GM18520 (cell line): ENCODE measurements around the gene RAB3IL1.
"Not testable (repeated sequence)": the region's sequence is repeated elsewhere in the genome, so short reads cannot be mapped to it uniquely, and the experiment has no call there.

Experiments
- ATAC-seq: cut with Tn5 transposase; IDR thresholded peaks from one replicate; pipeline ENCODE4 v1.9.1; 2021; ENCODE audit not compliant: unreplicated experiment

Gene RAB3IL1, protein sequence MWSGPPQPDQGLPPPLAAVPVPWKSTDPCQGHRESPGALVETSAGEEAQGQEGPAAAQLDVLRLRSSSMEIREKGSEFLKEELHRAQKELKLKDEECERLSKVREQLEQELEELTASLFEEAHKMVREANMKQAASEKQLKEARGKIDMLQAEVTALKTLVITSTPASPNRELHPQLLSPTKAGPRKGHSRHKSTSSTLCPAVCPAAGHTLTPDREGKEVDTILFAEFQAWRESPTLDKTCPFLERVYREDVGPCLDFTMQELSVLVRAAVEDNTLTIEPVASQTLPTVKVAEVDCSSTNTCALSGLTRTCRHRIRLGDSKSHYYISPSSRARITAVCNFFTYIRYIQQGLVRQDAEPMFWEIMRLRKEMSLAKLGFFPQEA

DNA sequence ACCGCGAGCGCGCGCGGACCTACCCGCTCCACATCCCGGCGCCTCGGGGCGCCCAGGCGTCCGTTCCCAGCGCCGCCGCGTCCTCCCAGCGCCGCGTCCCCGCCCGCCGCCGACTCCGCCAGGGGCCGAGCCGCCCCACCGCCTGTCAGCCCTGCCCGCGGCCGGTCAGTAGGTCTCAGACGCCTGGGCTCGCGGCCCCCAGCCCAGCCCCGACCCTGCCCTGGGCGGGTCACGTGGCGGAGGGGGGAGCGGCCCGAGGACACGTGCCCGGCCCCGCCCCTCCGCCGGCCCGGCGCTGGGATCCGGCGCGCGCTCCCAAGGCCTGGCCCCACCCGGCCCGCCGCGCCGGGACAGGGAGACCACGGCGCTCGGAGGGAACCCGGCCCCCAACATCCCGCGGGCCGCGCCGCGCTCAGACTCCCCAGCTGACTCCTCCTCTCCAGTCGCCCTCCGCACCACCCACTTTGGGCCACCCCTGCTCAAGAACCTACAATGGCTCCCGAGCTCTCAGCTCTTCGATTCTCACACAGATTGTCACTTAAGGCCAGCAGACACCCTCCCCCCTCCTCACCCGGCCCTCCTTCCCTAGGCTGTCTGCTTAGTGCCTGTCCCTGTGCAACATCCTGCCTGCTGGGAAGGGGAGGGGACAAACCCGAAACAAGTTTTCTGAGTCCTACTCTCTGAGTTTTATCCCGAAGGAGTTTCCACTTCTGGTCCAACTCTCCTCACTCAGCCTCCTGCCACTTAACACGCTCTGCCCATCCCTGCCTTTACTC, at the start of gene RAB3IL1:
TSS of gene RAB3IL1 (minus strand) at position 233 of the 776 bp plus-strand sequence. CDS start at position 34, 199 bp downstream.
- no peak for ATAC-seq

DNA sequence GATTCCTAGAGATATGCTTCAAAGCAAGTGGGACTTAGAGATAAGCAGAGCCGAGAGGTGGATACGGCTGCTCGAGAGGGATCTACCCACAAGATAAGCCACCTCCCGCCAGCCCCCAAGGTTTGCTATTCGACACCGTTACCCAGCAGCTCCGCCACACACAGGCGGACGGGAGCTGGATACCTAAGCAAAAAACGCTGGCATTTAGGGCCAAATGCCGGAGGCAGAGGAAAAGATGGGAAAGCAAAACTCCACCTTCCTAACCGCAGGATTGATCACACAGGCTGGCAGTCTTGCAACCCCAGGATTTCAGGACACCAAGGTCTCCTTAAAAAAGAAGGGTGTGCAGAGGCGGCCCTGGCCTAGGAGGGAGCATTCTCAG, 49.4 kb upstream of the RAB3IL1 start:
- no peak for ATAC-seq

DNA sequence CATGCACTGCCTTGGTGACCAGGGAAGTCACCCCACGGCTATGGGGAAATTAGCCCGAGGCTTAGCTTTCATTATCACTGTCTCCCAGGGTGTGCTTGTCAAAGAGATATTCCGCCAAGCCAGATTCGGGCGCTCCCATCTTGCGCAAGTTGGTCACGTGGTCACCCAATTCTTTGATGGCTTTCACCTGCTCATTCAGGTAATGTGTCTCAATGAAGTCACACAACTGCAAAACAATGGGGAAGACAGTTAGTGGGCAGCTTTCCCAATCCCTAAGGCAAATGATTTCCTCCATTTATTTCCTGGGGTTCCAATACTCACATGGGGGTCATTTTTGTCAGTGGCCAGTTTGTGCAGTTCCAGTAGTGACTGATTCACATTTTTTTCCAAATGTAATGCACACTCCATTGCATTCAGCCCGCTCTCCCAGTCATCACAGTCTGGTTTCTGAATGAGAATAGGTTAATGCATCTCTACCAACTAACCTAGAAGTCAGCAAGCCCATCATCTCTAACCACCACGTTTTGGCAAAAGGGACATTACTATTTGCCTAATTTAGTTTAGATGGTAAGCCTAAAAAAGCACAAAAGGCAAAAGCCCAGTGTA, 47.4 kb upstream of the RAB3IL1 start:
- ATAC-seq, result not testable (repeated sequence)

DNA sequence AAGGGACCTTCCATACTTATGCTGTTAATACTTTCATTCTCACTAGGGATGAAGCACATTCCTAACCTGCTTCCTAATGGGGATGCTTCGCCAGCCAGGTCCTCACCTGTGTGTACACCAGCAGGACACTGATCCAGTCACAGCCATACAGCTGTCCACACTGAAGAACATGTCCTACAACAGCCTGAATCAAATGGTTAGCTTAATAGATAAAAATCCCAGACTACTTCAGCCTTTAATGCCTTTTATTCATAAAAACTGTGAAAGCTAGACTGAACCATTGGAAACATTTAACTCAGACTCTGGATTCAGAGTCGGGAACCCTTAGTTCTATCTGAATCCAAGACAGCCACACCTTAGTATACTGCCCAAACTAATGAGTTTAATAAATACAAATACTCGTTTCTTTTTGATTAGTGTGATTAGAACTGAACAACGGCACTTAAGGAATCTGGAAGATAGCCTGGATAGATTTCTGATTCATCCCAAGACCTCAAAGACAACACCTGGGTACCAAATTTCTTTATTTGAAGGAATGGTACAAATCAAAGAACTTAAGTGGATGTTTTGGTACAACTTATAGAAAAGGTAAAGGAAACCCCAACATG, 46.8 kb upstream of the RAB3IL1 start:
- no peak for ATAC-seq

DNA sequence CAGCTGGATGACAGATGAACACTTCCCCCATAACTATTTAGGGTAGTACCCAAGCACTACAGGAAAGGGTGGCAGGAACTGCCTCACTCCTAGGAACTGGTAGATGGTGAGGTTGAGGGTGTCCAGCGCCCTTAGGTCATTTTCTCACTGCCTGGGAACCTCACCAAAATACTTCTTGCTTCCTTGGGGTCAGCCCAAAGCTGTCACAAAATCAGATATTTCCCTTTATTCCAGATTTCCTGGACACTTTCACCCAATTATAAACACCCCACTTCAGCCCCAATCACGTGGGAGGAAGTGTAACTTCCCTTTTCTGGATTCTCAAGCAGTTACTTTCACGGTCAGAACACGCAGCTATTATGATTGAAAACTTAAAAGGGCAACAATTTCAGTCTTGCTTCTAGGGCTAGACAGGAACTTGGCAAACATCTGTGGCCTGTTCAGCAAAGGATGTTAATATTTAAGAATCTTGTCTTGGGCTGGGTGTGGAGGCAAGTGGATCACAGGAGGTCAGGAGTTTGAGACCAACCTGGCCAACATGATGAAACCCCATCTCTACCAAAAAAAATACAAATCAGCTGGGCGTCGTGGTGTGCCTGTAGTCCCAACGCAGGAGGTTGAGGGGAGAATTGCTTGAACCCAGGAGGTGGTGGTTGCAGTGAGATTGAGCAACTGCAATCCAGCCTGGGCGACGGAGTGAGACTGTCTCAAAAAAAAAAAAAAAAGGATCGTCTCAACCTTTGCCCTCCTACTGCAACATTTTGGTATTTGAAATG, 46.1 kb upstream of the RAB3IL1 start:
- no peak for ATAC-seq

DNA sequence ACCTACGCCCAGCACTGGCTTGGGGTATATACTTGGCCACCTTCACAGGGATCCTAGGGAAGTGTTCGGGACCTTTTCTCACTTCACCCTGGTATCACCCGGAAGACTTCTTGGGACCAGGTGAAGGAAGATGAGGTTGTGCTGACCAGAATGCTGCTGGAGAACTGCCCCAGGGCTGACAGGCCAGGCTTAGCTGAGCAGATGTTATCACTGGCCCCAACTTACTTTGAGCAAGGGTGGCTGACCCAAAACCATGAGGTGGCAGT, 45.6 kb upstream of the RAB3IL1 start:
- no peak for ATAC-seq

DNA sequence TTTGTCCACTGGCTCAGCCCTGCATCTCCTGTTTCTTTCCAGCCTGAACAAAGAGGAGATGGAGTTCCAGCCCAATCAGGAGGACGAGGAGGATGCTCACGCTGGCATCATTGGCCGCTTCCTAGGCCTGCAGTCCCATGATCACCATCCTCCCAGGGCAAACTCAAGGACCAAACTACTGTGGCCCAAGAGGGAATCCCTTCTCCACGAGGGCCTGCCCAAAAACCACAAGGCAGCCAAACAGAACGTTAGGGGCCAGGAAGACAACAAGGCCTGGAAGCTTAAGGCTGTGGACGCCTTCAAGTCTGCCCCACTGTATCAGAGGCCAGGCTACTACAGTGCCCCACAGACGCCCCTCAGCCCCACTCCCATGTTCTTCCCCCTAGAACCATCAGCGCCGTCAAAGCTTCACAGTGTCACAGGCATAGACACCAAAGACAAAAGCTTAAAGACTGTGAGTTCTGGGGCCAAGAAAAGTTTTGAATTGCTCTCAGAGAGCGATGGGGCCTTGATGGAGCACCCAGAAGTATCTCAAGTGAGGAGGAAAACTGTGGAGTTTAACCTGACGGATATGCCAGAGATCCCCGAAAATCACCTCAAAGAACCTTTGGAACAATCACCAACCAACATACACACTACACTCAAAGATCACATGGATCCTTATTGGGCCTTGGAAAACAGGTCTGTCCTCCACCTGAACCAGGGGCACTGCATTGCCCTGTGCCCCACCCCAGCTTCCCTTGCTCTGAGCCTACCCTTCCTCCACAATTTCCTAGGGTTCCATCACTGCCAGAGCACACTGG, 45.0 kb upstream of the RAB3IL1 start:
- ATAC-seq, result no peak

DNA sequence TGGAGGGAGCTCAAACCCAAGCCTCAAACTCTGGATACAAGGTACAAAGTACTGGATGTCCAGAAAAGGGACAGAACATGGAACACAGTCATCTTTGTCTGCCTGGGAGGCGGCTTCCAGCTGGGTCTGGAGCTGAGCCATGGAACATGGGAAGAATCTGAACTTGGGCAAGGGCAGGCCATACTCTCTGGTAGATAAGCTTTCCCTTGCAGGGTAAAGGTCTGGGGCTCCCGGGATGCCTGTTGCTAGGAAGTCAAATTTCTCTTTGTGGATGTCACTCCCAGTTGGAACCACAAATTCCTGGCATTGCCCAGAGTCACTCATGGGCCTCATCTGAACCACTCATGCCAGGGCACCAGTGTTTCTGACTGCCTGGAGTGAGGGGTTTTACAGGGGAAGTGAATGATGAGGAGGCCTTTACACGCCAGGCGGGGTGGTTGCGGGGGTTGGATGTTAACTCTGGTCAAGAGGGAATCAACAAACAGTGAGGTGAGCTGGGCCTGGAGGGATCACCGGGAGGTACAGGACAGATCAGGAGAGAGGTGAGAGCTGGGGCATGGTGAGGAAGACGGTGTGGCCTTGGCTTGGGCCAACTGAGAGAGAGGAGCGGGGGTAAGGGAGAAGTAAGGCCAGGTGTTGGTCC, 44.3 kb upstream of the RAB3IL1 start:
- no peak for ATAC-seq

DNA sequence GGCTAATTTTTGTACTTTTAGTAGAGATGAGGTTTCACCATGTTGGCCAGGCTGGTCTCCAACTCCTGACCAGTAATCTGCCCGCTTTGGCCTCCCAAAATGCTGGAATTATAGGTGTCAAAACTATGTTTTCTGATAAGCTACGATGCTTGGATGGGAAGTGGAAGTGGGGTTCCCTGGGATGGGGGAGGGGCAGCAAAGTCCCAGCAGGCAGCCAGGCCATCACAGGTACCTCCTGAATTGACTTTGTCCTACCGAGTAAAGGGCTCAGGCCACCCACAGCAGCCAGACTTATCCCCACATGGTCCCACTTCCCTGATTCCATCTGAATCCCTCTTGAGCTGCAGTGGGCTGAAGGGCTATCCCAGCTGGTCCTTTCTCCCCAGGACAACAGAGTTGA, 43.2 kb upstream of the RAB3IL1 start:
- no peak for ATAC-seq

DNA sequence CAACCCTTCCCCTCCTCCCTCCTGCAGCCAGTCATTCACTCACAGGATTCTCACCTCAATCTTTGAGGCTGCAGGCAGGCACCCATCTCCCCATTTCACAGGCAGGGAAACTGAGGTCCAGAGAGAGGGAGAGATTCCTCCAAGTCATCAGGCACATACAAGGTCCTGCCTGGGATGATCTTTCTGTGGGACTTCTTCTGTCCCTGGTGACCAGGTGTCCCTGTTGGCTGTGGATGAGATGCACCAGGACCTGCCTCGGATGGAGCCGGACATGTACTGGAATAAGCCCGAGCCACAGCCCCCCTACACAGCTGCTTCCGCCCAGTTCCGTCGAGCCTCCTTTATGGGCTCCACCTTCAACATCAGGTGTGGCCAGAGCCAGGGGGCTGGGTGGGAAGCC, 42.3 kb upstream of the RAB3IL1 start:
- ATAC-seq, result no peak

DNA sequence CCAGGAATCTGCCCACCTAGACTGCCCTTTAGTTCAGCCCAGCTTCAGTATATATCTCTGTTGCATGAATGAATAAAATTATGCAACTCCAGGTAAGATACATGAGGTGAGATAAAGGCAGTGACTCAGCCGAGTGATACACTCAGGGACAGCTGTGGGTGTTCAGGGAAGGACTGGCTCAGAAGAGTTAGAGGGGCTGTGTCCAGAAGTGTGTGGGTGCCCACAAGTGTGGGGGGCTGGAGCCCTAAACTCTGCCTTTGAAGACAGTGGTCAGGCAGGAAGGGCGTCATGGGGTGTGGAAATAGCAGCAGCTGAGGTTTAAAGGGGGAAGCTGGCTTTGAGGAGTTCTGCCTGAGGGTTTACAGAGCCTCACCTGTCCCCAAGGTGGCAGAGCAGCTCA, 41.7 kb upstream of the RAB3IL1 start:
- no peak for ATAC-seq

DNA sequence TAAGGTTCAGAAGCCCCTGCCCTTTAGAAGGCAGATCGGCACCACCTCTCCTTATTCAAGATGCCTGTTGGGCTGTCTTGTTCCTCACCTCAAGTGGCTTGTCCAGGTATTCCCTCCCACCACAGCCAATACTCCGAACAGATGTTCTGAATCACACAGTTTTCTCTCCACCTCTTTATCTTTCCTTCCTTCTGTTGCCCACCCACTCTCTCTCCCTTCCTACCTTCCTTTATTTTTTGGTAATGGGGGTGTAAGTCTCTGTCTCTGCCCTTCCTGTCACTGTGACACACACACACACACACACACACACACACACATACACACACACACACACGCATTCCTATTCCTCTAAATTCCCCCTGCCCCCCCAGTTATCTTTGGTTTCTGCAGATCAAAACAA, 41.2 kb upstream of the RAB3IL1 start:
- ATAC-seq, result no peak

DNA sequence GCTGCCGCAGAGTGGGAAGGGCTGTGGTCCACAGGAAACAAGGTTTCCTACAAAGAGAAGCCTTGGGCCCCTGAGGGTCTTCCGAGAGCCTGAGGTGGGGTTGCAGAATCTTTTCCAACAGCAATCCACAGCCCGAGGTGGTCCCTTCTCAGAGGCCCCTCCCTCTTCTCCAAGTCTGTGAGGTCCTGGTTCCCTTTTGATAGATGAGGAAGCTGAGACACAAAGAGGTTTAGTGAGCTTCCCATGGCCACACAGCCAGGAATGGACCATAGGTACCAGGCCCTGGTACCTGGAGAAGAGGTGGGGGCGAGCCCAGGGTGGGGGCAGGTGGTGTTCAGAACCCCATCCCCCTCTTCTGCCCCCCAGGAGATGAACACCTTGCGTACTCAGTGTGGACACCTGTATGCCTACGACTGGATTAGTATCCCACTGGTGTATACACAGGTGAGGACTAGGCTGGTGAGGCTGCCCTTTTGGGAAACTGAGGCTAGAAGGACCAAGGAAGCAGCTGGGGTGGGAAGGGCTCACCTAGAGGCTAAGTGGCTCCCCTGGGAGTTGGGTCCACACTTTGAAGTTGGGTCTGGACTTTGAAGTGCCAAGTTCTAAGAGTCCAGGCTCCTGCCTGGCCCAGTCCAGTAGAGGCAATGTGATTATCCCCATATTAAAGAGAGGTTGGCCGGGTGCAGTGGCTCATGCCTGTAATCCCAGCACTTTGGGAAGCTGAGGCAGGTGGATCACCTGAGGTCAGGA, 39.8 kb upstream of the RAB3IL1 start:
- no peak for ATAC-seq

DNA sequence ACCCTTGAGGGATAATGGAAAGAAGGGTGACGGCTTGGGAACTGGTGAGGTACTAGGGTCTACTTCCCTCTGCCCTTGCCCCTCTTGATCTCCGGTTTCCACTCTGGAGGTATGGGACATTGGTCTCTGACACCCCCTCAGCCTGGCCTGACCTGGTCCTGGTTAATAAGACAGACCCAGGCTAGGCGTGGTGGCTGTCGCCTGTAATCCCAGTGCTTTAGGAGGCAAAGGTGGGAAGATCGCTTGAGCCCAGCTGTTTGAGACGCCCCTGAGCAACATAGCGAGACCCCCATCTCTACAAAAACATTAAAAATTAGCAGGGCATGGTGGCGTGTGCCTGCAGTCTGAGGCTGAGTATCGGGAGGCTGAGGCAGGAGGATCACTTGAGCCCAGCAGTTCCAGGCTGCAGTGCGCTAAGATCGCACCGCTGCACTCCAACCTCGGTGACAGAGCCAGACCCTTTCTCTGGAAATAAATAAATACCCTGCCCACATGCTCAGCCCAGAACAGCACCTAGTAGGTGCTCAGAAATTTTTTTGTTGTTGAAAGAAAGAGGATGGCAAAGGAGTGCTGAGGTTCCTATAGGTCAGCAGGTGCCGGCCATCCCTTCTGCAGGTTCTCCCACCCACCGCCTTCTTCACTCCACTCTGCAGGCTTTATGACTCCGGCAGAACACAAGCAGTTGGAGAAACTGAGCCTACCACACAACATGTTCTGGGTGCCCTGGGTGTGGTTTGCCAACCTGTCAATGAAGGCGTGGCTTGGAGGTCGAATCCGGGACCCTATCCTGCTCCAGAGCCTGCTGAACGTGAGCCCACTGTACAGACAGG, 39.0 kb upstream of the RAB3IL1 start:
- no peak for ATAC-seq

DNA sequence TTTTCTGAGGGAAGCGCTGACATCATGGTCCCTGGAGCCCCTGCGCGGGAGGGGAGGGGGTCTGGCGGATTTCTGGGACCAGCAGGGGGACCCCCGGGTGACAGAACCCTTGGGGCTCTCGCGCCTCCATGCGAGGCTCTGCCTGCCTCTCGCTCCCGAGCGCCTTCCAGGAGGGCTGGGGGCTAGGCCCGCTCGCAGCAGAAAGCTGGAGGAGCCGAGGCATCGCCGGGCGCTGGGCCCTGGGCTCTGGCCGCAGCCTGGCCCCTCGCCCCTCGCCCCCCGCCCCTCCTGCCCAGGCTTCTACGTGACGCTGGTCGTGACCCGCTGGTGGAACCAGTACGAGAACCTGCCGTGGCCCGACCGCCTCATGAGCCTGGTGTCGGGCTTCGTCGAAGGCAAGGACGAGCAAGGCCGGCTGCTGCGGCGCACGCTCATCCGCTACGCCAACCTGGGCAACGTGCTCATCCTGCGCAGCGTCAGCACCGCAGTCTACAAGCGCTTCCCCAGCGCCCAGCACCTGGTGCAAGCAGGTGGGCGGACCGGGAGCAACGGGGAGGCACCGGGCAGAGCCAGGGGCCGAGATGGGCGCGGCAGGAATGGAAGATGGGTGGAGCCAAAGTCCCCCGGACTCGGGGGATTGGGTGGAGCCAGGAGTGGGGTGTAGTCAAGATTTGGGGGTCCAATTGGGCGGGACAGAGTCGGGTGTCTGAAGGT, 38.2 kb upstream of the RAB3IL1 start:
- ATAC-seq, result no peak

DNA sequence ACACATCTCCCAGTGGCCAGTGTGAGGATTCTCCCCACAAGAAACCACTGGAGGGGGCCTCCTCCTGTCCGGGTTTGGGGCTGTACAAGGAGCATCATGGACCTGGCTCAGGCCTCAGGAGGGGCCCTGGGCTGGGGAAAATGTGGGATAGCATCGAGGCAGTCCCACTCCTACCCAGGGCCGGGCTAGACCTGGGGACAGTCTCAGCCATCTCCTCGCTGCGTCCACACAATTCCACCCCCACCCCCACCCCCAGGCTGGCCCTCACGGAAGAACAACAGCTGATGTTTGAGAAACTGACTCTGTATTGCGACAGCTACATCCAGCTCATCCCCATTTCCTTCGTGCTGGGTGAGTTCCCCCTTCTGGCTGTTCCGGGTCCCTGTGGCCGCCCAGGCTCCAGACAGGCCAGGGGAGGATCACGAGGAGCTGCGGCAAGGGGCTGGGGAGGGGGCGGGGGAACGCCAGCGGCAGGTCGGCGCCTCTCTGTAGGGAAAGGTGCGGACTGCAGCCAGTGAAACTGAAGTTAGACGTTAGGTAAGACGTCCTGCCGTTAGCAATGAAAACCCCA, 37.6 kb upstream of the RAB3IL1 start:
- no peak for ATAC-seq
